KBM-7 (cell line): ENCODE results near the gene CNTLN.

Experiments
- DNase-seq: peaks from one replicate; pipeline ENCODE4 v3.0.0-alpha.2; 2015
- in situ Hi-C: fragments of 300-500 bp; cut with MboI; formaldehyde crosslinking; loops from 2 replicates; pipeline ENCODE4 v1.14.3; 2020; ENCODE audit warnings: low sequenced_read_pairs, low pct_unique_long_range_greater_than_20kb, mixed read lengths

CNTLN gene

GRCh38 chr9:17134396-17135294 is at the start of gene CNTLN:
CNTLN (plus strand) TSS chr9:17135040; CDS start chr9:17135066, 26 bp downstream.
- in situ Hi-C loops, result no loop called here
- DNase-seq, result peak; percentile 93

- in situ Hi-C loops, result no loop called here
- DNase-seq, result no peak
Observed at GRCh38 chr9:17088566-17088965, 46.3 kb upstream of the CNTLN start.

- in situ Hi-C loops, result no loop called here
- DNase-seq, result no peak
Observed at GRCh38 chr9:17090041-17090440, 44.8 kb upstream of the CNTLN start.

- in situ Hi-C loops, result no loop called here
- DNase-seq, result peak; percentile 63
Observed at GRCh38 chr9:17116400-17116837, 18.4 kb upstream of the CNTLN start.

- in situ Hi-C loops, result no loop called here
- no peak for DNase-seq
Observed at GRCh38 chr9:17117372-17117771, 17.5 kb upstream of the CNTLN start.

- no peak for DNase-seq
- in situ Hi-C loops, result no loop called here
Observed at GRCh38 chr9:17120203-17120602, 14.6 kb upstream of the CNTLN start.

- in situ Hi-C loops, result no loop called here
- DNase-seq, result no peak
Observed at GRCh38 chr9:17121264-17121663, 13.6 kb upstream of the CNTLN start.

GRCh38 chr9:17130291-17130690 is 4.5 kb upstream of the CNTLN start:
- in situ Hi-C loops, result no loop called here
- no peak for DNase-seq

- DNase-seq, result no peak
- in situ Hi-C loops, result no loop called here
Observed at GRCh38 chr9:17130725-17131124, 4.1 kb upstream of the CNTLN start.

- no peak for DNase-seq
- in situ Hi-C loops, result no loop called here
Observed at GRCh38 chr9:17131494-17131893, 3.3 kb upstream of the CNTLN start.

GRCh38 chr9:17135295-17136160 is 688 bp downstream of the CNTLN start:
- DNase-seq, result peak; percentile 68
- in situ Hi-C loops, result no loop called here

- in situ Hi-C loops, result no loop called here
- no peak for DNase-seq
Observed at GRCh38 chr9:17137566-17137965, 2.7 kb downstream of the CNTLN start.

- in situ Hi-C loops, result no loop called here
- DNase-seq, result no peak
Observed at GRCh38 chr9:17138503-17138902, 3.7 kb downstream of the CNTLN start.

- in situ Hi-C loops, result no loop called here
- no peak for DNase-seq
Observed at GRCh38 chr9:17140418-17140817, 5.6 kb downstream of the CNTLN start.

GRCh38 chr9:17148324-17148723 is 13.5 kb downstream of the CNTLN start:
- DNase-seq, result no peak
- in situ Hi-C loops, result no loop called here

GRCh38 chr9:17159469-17159868 is 24.6 kb downstream of the CNTLN start:
- no peak for DNase-seq
- in situ Hi-C loops, result no loop called here

GRCh38 chr9:17160327-17160726 is 25.5 kb downstream of the CNTLN start:
- in situ Hi-C loops, result no loop called here
- DNase-seq, result peak; percentile 37

GRCh38 chr9:17165764-17166163 is 30.9 kb downstream of the CNTLN start:
- peak; percentile 18 for DNase-seq
- in situ Hi-C loops, result no loop called here

- no peak for DNase-seq
- in situ Hi-C loops, result no loop called here
Observed at GRCh38 chr9:17166346-17166745, 31.5 kb downstream of the CNTLN start.
